ENCODE results near the gene MICAL1. TPM values are rescaled to one million over a fixed set of nuclear protein-coding genes. Genes with fewer than 3 reads are reported as not detected.

The MICAL1 gene
- total and polyA plus RNA-seq, 2 donors from 2014 or later, result 13.7 to 38.7 TPM

- intact Hi-C loops (cut with DNase I), result no loop called here
- Histone ChIP-seq H3K9me3 (ENCODE audit: control insufficient read depth in 2 of 3, insufficient read depth in 1 of 3, low read length in 3 of 3) (no peaks in the 10 kb centered on the region), H3K36me3 (ENCODE audit: control insufficient read depth in 2 of 3, insufficient read depth in 3 of 3, low read length in 3 of 3) (peaks cover 0 to 3% (median 0%) of the 10 kb centered on the region in 3 donors), H3K27me3 (ENCODE audit: control insufficient read depth, insufficient read depth, low read length) (no peaks in the 10 kb centered on the region), H3K4me3 (ENCODE audit: low read length in 3 of 3) (peak overlapping the region; percentile 38 to 67 (median 45)), H3K4me1 (ENCODE audit: control insufficient read depth in 2 of 3, insufficient read depth in 2 of 3, low read depth in 1 of 3, low read length in 3 of 3) (peaks cover 0 to 15% (median 11%) of the 10 kb centered on the region in 3 donors), H3K9ac (ENCODE audit: low read length in 3 of 3) (peak overlapping the region in 2 of 3 donors; percentile 24 to 67), H3K27ac (ENCODE audit: low read depth in 2 of 2, low read length in 2 of 2) (peak overlapping the region; percentile 38 to 51)
- FAIRE-seq, result no peak
- TF ChIP-seq CTCF (IDR thresholded peaks at IDR 0.05; ENCODE audit: borderline replicate concordance, extremely low read depth, insufficient read depth), result no peak
- peak in 1 of 5 donors; percentile 87 for DNase-seq
Observed at GRCh38 chr6:109456111-109456583, 575 bp upstream of the MICAL1 start.

DNA sequence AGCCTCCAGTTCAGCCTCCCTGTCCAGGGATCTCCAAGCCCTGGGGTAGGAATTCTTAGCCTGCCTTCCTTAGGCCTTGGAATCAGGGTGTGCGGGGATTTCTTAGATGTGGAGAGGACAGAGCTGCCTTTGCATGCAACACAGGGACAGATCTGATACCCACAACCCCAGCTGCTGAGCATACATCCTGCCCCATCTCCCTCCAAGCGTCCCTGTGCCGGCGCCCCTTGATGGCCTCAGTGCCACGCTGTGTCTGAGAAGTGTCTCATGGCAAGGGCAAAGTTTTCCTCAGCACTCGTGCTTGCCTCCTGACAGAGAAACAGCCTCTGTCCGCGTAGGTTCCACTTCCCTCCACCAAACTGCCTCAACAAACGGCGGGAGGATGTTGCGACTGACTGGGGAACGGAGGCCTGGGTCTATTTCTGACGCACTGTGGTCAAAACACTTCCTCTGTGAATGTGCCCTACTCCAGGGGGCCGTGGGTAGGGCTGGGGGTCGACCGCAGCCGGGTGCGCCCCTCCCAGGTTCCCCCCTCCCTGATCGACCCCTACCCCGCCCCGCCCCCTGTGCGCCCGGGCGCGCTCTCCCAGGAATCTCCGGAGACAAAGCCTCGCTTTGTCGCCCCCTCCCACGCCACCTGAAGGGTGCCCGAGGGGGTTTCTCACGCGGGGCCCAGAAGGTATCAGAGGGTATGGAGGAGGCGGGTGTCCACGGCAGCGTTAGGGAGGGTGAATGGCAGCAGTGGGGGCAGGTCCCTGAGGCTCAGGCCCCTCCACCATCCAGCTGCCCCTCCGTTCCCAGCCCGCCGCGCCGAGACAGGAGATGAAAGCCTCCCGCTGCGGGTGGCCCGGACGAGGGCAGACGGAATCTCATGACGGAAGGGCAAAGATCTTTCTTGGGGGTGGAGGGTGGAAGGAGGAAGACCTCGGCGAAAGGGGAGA lies 806 bp downstream of the MICAL1 start:
- FAIRE-seq, result no peak
- Histone ChIP-seq H3K27me3 (ENCODE audit: control insufficient read depth, insufficient read depth, low read length) (no peaks in the 10 kb centered on the region), H3K9ac (ENCODE audit: low read length in 3 of 3) (peak overlapping the region; percentile 51 to 69 (median 57)), H3K4me3 (ENCODE audit: low read length in 3 of 3) (peak overlapping the region; percentile 73 to 79 (median 76)), H3K36me3 (ENCODE audit: control insufficient read depth in 2 of 3, insufficient read depth in 3 of 3, low read length in 3 of 3) (peaks cover 0 to 3% (median 2%) of the 10 kb centered on the region in 3 donors), H3K27ac (ENCODE audit: low read depth in 2 of 2, low read length in 2 of 2) (peak overlapping the region; percentile 32 to 72), H3K9me3 (ENCODE audit: control insufficient read depth in 2 of 3, insufficient read depth in 1 of 3, low read length in 3 of 3) (no peaks in the 10 kb centered on the region), H3K4me1 (ENCODE audit: control insufficient read depth in 2 of 3, insufficient read depth in 2 of 3, low read depth in 1 of 3, low read length in 3 of 3) (peaks cover 0 to 15% (median 11%) of the 10 kb centered on the region in 3 donors)
- TF ChIP-seq CTCF (IDR thresholded peaks at IDR 0.05; ENCODE audit: borderline replicate concordance, extremely low read depth, insufficient read depth), result no peak
- DNase-seq, result peak in 4 of 5 donors; percentile 33 to 84 (median 64)
- intact Hi-C loops (cut with DNase I), result no loop called here

DNA sequence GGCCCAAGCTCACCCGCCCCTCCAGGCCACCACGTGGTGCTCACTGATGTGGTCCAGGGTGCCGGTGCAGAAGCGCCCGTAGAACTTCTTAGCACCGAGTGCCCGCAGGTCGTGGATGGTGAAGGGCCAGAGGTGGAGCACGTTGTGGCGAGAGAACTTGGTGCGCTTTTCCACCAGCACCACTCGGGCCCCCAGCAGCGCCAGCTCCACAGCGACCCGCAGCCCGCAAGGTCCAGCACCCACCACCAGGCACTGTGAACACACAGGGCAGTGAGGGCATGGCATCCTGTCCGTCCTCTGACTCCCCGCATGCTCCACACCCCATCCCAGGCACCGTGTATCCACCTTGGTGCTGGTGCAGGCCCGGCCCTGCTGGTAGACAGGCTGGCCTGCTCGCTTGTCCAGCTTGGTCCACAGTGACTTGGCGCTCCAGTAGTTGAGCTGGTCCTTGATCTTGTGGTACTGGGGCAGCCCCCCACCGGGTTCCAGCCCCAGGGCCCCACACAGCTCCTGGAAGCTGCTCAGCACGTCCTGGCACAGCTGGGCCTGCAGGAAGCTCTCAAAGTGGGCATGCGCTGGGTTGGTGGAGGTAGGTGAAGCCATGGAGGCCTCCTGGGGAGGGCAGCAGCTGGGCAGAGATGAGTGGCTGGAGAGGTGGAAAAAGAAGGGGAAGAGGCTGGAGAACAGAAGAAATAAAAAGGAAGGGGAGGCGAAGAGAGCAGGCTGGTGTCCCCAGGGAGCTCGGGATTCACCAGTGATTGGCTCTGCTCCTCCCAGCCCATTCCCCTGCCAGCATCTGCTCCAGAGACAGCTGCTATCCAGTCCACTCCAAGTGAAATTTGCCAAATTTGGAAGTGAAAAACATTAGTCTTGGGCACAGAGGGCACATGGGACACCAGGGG lies 1.7 kb downstream of the MICAL1 start:
- H3K27me3 ChIP-seq (ENCODE audit: control insufficient read depth, insufficient read depth, low read length), result no peaks in the 10 kb centered on the region
- FAIRE-seq (no peak), DNase-seq (peak in 1 of 5 donors; percentile 78)
- intact Hi-C loops (cut with DNase I), result no loop called here
- H3K4me1 ChIP-seq (ENCODE audit: control insufficient read depth in 2 of 3, insufficient read depth in 2 of 3, low read depth in 1 of 3, low read length in 3 of 3), result peaks cover 0 to 15% (median 11%) of the 10 kb centered on the region in 3 donors
- TF ChIP-seq CTCF (IDR thresholded peaks at IDR 0.05; ENCODE audit: borderline replicate concordance, extremely low read depth, insufficient read depth), result no peak
- peaks cover 0 to 3% (median 2%) of the 10 kb centered on the region in 3 donors for H3K36me3 ChIP-seq (ENCODE audit: control insufficient read depth in 2 of 3, insufficient read depth in 3 of 3, low read length in 3 of 3)
- H3K9ac ChIP-seq (ENCODE audit: low read length in 3 of 3), result no peak overlapping the region
- H3K9me3 ChIP-seq (ENCODE audit: control insufficient read depth in 2 of 3, insufficient read depth in 1 of 3, low read length in 3 of 3), result no peaks in the 10 kb centered on the region
- H3K4me3 ChIP-seq (ENCODE audit: low read length in 3 of 3), result no peak overlapping the region
- peak overlapping the region in 1 of 2 donors; percentile 3 for H3K27ac ChIP-seq (ENCODE audit: low read depth in 2 of 2, low read length in 2 of 2)
